ENCODE measurements around the gene DPH3. TPM values are rescaled to one million over a fixed set of nuclear protein-coding genes. Genes with fewer than 3 reads are reported as not detected.

DPH3 gene
- total RNA-seq, 1 donor from 2014 or later, result 5.5 TPM

GRCh38 chr3:16216373-16216935, 48.3 kb downstream of the DPH3 start:
- TF ChIP-seq CTCF (IDR thresholded peaks at IDR 0.05), result no peak
- DNase-seq (ENCODE audit: low spot score in 2 of 2), result no peak
- H3K4me1 ChIP-seq, result no peaks in the 10 kb centered on the region
- no peak overlapping the region for H3K27ac ChIP-seq
- H3K4me3 ChIP-seq, result no peak overlapping the region
- no peaks in the 10 kb centered on the region for H3K9me3 ChIP-seq
- peaks cover 14 to 83% of the 10 kb centered on the region in 2 donors for H3K36me3 ChIP-seq
- no peaks in the 10 kb centered on the region for H3K27me3 ChIP-seq
- intact Hi-C loops (cut with DNase I), result no loop called here

DNA sequence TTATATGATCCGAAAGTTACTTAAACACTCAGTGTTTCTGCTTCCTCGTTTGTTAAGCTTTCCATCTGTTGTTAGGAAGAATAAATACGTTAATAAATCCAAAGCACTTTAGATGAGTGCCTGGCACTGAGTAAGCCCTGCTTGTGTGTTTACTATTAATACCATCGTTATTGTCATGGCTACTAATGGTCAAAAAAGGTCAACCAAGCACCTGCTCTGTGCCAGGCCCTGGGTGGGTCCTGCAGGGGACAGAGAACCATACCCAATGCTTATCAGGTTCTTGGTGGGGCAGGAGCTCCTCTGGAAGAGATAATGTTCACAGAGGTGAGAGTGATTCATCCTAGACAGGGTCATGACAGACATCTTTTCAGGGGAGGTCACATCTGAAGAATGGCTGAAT, 50.4 kb downstream of the DPH3 start:
- H3K9me3 ChIP-seq, result no peaks in the 10 kb centered on the region
- H3K27ac ChIP-seq, result no peak overlapping the region
- no peaks in the 10 kb centered on the region for H3K27me3 ChIP-seq
- peaks cover 14 to 83% of the 10 kb centered on the region in 2 donors for H3K36me3 ChIP-seq
- TF ChIP-seq CTCF (IDR thresholded peaks at IDR 0.05), result no peak
- no peak overlapping the region for H3K4me3 ChIP-seq
- intact Hi-C loops (cut with DNase I), result no loop called here
- no peaks in the 10 kb centered on the region for H3K4me1 ChIP-seq
- DNase-seq (ENCODE audit: low spot score in 2 of 2), result no peak

DNA sequence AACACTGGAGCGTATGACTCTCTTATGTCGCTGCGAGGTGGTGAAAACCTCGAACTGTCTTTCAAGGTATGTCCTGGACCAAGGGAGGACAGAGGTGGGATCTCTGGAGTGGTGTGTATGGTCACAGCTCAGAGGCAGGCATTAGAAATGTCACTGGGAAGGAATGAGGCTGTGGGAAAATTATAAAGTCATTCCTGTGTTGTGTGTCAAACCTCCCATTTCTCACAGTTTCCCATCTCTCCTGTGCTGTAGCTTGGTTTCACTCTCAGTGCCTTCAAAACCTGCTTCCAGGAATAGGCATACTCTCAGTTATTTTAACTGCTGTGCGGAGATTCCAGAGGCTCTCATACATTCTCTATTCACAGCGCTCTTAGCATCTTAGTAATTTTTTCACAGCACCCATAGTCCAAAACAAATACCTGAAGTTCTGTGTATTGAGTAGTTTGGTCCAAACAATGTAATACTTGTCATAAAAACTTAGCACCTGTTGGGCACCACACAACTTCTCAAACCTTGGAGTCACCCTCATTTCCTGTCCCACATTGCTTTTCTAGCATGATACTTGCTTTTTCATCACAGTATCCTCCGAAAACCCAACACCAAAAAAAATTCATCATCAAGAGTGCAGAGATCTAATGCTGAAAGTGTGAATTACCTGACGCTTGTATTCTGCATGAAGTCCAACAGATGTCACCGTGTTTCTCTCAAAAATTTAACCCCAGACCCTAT, 53.4 kb downstream of the DPH3 start:
- Histone ChIP-seq H3K27ac (no peak overlapping the region), H3K36me3 (peaks cover 15 to 78% of the 10 kb centered on the region in 2 donors)

More for the DNA sequence above, 53.4 kb downstream of the DPH3 start:
- Histone ChIP-seq H3K4me3 (no peak overlapping the region), H3K9me3 (no peaks in the 10 kb centered on the region), H3K4me1 (no peaks in the 10 kb centered on the region), H3K27me3 (no peaks in the 10 kb centered on the region)
- intact Hi-C loops (cut with DNase I), result no loop called here
- no peak for TF ChIP-seq CTCF (IDR thresholded peaks at IDR 0.05)
- no peak for DNase-seq (ENCODE audit: low spot score in 2 of 2)

Other genes with a start within 250 kb of the DPH3 start
- gene GALNT15, start 90.3 kb downstream of the DPH3 start, total RNA-seq, result 222 TPM
- gene OXNAD1, start 269 bp upstream of the DPH3 start, total RNA-seq, result 6.9 TPM
- 72.6 TPM for gene RFTN1, start 248.8 kb upstream of the DPH3 start, total RNA-seq

Data from ascending aorta (tissue), 2 donors.